HepG2 (cell line): ENCODE measurements around the gene HYPK. TPM values are rescaled to one million over a fixed set of nuclear protein-coding genes. Genes with fewer than 3 reads are reported as not detected.

Experiments used
- FOXC1 ChIP-seq: sonication (generic); formaldehyde crosslinking; IDR thresholded peaks from 2 replicates; pipeline ENCODE4 v1.8.0; 2022; ENCODE audit warnings: mild to moderate bottlenecking, missing genetic modification reagents, borderline replicate concordance
- GMEB1 ChIP-seq: sonication (generic); formaldehyde crosslinking; IDR thresholded peaks from 2 replicates; pipeline ENCODE4 v1.5.1; 2020; ENCODE audit warnings: missing genetic modification reagents, mild to moderate bottlenecking, borderline replicate concordance
- HOMEZ ChIP-seq: IDR thresholded peaks from 2 replicates; pipeline ENCODE4 v1.6.1; 2016; ENCODE audit warnings: low read depth
- MED1 ChIP-seq: sonication (generic); formaldehyde crosslinking; IDR thresholded peaks from 2 replicates; pipeline ENCODE4 v1.4.0; 2020; ENCODE audit warnings: missing genetic modification reagents
- REPIN1 ChIP-seq: sonication (generic); formaldehyde crosslinking; IDR thresholded peaks from 2 replicates; pipeline ENCODE4 v1.8.0; 2022; ENCODE audit warnings: missing genetic modification reagents, low read depth, mild to moderate bottlenecking, borderline replicate concordance
- SP5 ChIP-seq: IDR thresholded peaks from 2 replicates; pipeline ENCODE4 v1.6.1; 2016; ENCODE audit warnings: low read depth, borderline replicate concordance
- TFDP1 ChIP-seq: IDR thresholded peaks from 2 replicates; pipeline ENCODE4 v1.6.1; 2016; ENCODE audit warnings: missing compliant biosample characterization, missing genetic modification reagents, borderline replicate concordance
- TGIF2 ChIP-seq: IDR thresholded peaks from 2 replicates; pipeline ENCODE4 v1.6.1; 2016; ENCODE audit warnings: control low read depth, missing compliant biosample characterization
- THAP11 ChIP-seq: IDR thresholded peaks from 2 replicates; pipeline ENCODE4 v1.6.1; 2016; ENCODE audit warnings: missing biosample characterization, missing genetic modification reagents
- ZNF407 ChIP-seq: sonication (generic); formaldehyde crosslinking; IDR thresholded peaks from one replicate; pipeline ENCODE4 v1.5.1; 2020; ENCODE audit warnings: mild to moderate bottlenecking, missing genetic modification reagents; ENCODE audit errors: not compliant biosample characterization
- polyA plus RNA-seq, 8 experiments: library from polyadenylated mRNA; depleted of rRNA in 3 of 8; stranded (reverse) in 7 of 8; unstranded in 1 of 8; fragments of >200 nt; fragmentation: Illumina TruSeq in 4 of 8; extraction: Trizol in 4 of 8; gene quantifications; 2 replicates each; pipeline versions ENCODE4 v1.2.1 to v1.2.3, GENCODE V29; 2011 to 2016; ENCODE audit warnings: low read depth in 4 of 8, missing spikeins in 1 of 8, mixed read lengths in 1 of 8; ENCODE audit not compliant: insufficient read depth in 1 of 8
- total RNA-seq, 5 experiments: library from RNA; depleted of rRNA; stranded (reverse); fragments of >200 nt; fragmentation: Illumina TruSeq; extraction: Trizol; gene quantifications; 2 replicates each; pipeline ENCODE4 v1.2.3, GENCODE V29; 2016; ENCODE audit warnings: low read depth in 1 of 5
- TF ChIP-seq, protein P1 (sequence below): sonication (generic); formaldehyde crosslinking; IDR thresholded peaks from 2 replicates; pipeline ENCODE4 v1.9.0; 2022; ENCODE audit warnings: missing genetic modification reagents, mild to moderate bottlenecking, borderline replicate concordance
- TF ChIP-seq, protein P2 (sequence below): sonication (generic); formaldehyde crosslinking; IDR thresholded peaks from 2 replicates; pipeline ENCODE4 v1.8.0; 2022; ENCODE audit warnings: missing genetic modification reagents, mild to moderate bottlenecking, inconsistent platforms, borderline replicate concordance

The HYPK gene
- total and polyA plus RNA-seq, 2 of the 13 experiments (the other 11 are each of a cell fraction or from before 2014, with no cell fraction given) = 13.5 to 16.5 TPM

DNA sequence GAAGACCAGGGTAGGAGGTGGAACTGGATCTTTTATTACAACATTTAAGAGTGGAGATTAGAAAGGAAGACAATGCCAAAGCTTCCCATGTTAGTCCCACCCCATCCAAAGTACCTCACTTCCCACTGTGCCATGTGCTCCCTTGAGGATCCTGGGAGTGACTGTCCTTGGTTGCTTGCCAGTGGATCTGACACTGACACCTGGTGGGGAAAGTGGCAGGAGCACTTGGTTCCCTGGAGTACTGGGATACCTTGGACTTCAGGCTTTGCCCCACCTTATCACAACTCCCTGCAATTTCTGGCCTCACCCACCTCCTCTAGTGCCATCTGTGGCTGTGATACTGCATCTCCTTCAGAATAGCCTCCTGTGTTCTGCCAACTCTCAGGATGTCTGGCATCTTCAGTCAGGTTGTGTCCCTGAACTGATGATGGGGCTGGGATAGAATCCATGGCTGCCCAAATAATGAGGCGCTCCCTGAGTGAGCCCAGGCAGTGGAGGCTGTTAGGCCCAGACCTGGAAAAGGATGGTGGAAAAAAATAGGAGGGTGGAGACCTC lies 24.9 kb upstream of the HYPK start (continued):
- TF ChIP-seq ZNF407 (peak; percentile 1), HOMEZ (CRISPR knock-in tag) (0 out of 2 replicates have a peak, but pooled peaks have one; percentile 18), GMEB1 (CRISPR knock-in tag) (no peak), REPIN1 (peak; percentile 23; the same call in 1 of the 2 replicates), TFDP1 (peak; percentile 63; the same call in 1 of the 2 replicates), SP5 (CRISPR knock-in tag) (no peak), MED1 (peak; percentile 24; the same call in 1 of the 2 replicates), THAP11 (no peak), FOXC1 (CRISPR knock-in tag) (peak; percentile 57; the same call in 1 of the 2 replicates), TGIF2 (0 out of 2 replicates have a peak, but pooled peaks have one; percentile 31)
- TF ChIP-seq, protein P1, sequence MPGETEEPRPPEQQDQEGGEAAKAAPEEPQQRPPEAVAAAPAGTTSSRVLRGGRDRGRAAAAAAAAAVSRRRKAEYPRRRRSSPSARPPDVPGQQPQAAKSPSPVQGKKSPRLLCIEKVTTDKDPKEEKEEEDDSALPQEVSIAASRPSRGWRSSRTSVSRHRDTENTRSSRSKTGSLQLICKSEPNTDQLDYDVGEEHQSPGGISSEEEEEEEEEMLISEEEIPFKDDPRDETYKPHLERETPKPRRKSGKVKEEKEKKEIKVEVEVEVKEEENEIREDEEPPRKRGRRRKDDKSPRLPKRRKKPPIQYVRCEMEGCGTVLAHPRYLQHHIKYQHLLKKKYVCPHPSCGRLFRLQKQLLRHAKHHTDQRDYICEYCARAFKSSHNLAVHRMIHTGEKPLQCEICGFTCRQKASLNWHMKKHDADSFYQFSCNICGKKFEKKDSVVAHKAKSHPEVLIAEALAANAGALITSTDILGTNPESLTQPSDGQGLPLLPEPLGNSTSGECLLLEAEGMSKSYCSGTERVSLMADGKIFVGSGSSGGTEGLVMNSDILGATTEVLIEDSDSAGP = 0 out of 2 replicates have a peak, but pooled peaks have one; percentile 11
- TF ChIP-seq, protein P2, sequence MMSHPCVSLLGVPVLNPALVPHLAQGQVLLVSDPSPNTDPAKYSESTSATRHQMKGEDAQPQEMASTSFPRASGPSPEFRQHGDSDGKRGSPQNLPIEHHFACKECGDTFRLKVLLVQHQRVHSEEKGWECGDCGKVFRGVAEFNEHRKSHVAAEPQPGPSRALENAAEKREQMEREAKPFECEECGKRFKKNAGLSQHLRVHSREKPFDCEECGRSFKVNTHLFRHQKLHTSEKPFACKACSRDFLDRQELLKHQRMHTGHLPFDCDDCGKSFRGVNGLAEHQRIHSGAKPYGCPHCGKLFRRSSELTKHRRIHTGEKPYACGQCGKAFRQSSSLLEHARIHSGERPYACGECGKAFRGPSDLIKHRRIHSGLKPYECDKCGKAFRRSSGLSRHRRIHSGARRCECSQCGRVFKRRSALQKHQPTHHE = no peak
